GM10847 (cell line): Measurements from ENCODE around the gene ITGA2.

ENCODE experiments used
- POLR2A ChIP-seq: IDR thresholded peaks from 2 replicates; pipeline ENCODE4 v1.6.1; 2011; ENCODE audit not compliant: insufficient read length; ENCODE audit errors: extremely low read depth

The ITGA2 gene

DNA sequence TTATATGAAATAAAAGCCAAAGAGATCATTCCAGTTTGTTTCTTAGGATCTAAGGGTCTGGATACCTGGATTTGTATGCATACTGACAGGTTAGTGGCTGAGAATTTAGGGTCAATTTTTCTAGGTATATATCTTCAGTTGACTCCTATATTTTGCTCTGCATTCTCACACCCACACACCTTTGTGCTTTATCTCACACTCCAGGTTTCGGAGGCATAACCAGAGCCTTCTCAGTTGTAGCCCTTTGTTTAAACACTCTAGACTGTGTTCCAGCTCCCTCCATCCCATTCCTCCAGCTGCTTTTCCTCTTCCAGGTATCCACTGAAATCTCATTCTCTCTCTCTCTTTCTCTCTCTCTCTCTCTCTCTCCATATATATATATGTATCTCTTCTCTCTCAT, 131.0 kb downstream of the ITGA2 start:
- TF ChIP-seq POLR2A: no peak

GRCh38 chr5:53123702-53124101, 134.6 kb downstream of the ITGA2 start:
- no peak for TF ChIP-seq POLR2A

GRCh38 chr5:53126521-53126920, 137.4 kb downstream of the ITGA2 start:
- no peak for TF ChIP-seq POLR2A

DNA sequence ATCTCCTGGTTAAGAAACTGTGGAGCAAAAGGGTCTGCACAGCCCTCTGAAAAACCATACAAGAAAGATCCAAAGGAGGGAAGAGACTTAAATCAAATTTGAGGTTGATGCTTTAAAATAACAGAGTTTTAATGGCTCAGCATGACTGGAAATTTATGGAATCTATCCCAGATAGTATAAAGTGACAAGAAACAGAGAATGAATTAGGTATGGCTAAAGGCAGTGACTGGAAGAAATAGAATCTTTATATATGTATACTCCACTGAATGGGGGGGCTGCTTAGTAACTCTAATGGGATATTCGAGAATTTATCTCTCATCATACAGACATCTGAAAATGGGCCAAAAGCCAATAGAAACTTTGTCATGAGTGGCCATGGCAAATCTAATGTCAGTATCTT, 138.0 kb downstream of the ITGA2 start:
- TF ChIP-seq POLR2A: no peak

DNA sequence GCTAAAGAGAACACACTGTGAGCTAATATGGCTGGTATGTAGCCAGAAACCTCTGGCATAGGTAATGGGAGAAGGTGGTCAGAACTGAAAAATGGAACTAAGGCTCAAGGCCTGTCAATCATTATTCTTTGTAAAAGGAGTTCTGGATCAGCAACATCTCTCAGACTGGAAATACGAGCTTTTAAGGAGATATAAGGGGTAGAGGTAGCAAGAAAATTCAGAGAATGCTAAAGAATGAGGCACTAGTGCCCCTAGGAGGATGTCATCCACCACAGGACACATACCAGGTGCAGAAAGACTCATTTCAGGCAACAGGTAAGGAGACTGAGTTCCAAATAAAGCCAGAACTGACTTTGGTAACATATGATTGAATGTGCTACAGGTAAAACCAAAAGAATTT, 139.3 kb downstream of the ITGA2 start:
- no peak for TF ChIP-seq POLR2A

- TF ChIP-seq POLR2A: no peak
These were observed 141.1 kb downstream of the ITGA2 start for GRCh38 chr5:53130266-53130665.

DNA sequence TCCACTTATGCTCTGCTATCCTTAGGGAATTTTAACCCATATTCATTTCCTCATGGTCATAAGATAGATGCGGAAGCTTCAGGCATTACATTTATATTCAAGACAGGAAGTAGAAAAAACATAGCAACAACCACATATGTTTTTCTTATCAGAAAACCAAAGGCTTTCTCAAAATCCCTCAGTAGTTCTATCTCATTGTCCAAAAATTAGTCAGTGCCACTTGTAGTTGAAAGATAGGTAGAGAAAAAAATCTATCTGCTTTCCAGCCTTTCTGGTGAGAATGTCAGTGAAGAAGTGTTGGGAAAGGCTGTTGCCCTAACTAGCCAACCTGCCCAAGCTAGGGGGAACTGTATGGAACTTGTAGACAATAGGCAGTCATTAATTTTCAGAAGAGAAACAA, 143.9 kb downstream of the ITGA2 start:
- TF ChIP-seq POLR2A: no peak
